RPMI7951 (cell line): Measurements from ENCODE around the gene PGAP3. TPM values are rescaled to one million over a fixed set of nuclear protein-coding genes. Genes with fewer than 3 reads are reported as not detected.

Experiments used
- DNase-seq: peaks from one replicate; pipeline ENCODE4 v3.0.0-alpha.2; 2012; ENCODE audit warnings: low read depth
- total RNA-seq: library from RNA; depleted of rRNA; stranded (reverse); fragments of >200 nt; shearing (Covaris generic); gene quantifications from 2 replicates; pipeline ENCODE4 v1.2.3, GENCODE V29; 2014

The PGAP3 gene
- total RNA-seq, 1 experiment from 2014 or later: 4.0 TPM

DNA sequence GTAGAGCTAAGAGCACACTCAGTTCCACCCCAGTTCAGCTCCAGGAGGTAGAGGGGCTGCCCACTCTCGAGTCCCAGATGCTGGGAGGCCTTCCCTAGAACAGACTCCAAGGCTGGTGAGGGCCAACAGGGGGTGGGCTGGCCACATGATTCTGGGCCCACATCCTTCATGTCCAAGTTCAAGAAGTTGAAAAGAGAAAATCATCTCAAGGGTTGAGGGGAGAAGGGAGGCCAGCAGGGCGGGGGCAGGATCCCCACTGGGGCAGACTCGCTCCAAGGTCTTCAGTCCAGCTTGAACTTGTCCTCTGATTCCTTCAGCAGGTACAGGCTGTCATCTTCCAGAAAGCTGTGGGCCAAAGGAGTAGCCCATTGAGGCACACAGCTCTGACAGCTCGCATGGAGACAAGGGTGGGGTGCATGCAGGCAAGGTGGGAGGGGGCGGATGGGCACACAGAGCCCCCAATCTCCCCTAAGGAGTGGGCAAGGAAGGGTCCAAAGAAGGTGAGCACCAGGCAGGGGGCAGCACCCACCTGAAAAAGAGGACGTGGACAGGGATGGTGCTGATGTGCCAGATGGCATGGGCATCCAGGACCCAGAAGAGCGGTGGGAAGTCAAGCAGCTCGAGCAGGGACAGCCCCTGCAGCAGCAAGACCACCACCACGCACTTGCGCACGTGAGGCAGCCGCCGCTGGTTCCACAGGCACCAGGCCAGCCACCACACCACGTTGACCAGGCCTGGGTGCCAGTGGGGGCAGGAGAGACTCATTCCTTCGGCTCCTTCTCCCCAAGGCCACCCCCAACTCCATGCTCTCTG, 15.1 kb downstream of the PGAP3 start:
- DNase-seq: no peak

DNA sequence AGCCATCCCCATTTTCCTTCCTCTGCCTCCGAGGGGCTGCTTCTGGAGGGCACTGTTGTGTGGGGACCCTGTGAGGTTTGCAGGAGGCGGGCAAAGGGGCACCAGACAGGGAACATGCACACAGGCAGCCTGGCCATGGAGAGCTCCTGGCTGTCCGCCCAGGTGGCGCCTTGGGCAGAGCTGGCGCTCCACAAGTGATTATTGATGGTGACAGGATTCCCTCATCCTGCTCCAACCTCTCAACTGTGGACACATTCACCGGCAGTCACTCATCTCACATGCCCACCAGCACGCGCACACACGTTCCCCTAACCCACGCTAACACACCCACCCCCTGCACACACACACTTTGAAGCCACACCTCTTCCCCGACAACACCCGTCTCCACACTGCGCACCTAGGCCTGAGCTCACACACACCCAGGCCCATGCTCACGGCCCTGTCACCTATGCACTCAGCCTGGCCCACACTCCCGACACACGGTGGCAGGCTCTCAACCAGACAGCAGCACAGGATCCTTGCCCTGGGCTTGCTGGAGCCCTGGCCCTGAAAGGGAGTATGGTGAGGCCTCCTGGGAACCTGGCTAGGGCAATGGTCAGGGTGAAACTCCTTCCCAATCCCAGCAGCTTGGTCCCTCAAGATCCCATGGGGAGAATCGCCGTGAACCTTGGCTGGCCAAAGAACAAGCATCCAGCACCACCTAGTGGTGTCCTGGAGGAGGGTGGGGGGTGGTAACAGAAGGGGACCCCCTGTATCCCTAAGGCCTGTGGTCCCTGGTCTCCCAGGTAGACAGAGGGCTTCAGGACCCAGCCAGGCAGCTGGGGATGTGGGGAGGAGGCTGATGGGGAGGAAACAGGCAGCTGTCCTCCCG, 16.0 kb downstream of the PGAP3 start:
- DNase-seq: peak; percentile 39

- no peak for DNase-seq
These were observed 17.1 kb downstream of the PGAP3 start for GRCh38 chr17:39670746-39671145.

DNA sequence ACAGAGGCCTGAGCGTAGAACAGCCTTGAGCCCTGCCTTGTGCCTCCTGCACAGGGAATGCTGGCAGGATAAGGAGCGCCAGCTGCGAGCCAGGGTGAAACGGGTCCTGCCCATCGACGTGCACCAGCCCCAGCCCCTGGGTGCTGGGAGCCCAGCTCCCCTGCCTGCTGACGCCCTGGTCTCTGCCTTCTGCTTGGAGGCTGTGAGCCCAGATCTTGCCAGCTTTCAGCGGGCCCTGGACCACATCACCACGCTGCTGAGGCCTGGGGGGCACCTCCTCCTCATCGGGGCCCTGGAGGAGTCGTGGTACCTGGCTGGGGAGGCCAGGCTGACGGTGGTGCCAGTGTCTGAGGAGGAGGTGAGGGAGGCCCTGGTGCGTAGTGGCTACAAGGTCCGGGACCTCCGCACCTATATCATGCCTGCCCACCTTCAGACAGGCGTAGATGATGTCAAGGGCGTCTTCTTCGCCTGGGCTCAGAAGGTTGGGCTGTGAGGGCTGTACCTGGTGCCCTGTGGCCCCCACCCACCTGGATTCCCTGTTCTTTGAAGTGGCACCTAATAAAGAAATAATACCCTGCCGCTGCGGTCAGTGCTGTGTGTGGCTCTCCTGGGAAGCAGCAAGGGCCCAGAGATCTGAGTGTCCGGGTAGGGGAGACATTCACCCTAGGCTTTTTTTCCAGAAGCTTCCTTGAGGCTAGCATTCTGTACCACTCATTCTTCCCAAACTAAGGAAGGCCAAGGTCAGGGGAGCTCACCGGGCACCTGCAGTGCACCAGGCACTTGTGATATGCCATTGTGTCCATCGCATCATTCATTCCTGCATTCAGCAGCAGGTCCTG, 17.7 kb downstream of the PGAP3 start:
- DNase-seq: no peak

DNA sequence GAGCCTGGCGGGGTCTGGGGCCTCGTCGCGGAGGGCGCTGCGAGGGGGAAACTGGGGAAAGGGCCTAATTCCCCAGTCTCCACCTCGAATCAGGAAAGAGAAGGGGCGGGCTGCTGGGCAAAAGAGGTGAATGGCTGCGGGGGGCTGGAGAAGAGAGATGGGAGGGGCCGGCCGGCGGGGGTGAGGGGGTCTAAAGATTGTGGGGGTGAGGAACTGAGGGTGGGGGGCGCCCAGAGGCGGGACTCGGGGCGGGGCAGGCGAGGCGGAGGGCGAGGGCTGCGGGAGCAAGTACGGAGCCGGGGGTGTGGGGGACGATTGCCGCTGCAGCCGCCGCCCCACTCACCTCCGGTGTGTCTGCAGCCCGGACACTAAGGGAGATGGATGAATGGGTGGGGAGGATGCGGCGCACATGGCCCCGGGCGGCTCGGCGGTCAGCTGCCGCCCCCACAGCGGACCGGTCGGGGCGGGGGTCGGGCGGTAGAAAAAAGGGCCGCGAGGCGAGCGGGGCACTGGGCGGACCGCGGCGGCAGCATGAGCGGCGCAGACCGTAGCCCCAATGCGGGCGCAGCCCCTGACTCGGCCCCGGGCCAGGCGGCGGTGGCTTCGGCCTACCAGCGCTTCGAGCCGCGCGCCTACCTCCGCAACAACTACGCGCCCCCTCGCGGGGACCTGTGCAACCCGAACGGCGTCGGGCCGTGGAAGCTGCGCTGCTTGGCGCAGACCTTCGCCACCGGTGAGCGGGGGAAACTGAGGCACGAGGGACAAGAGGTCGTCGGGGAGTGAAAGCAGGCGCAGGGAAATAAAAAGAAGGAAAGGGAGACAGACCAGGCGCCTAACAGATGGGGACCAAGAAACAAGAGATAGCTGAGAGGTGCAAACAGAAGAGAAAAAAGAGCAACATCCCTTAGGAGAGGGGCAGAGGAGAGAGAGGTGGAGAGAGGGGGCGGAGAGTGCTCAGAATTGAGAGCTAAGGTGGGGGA, 19.6 kb downstream of the PGAP3 start, which contains the start of gene PNMT:
TSS of gene PNMT (plus strand) at position 509 of the 980 bp plus-strand sequence. CDS start at position 532, 23 bp downstream.
- DNase-seq: peak; percentile 36

DNA sequence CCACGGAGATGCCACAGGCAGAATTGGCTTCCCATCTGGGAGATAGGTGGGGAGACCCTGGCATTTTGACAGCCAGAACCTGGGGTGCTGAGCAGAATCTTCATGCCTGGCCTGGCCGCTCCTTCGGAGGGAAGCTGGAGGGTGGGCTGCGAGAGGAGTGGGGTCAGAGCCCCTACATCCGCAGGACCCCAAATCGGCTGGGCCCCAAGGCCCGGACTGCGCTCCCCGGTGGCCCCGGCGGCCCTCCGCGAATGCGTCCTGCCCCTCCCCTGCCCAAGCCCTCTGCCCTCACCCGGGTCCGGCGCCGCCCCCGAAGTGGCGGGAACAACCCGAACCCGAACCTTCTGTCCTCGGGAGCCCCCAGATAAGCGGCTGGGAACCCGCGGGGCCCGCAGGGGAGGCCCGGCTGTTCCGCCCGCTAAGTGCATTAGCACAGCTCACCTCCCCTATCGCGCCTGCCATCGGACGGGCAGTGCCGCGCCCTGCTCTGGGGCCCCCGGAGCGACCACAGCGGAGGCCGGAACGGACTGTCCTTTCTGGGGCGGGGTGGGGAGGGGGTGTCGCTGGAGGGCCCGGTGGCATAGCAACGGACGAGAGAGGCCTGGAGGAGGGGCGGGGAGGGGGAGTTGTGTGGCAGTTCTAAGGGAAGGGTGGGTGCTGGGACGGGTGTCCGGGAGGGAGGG, 20.5 kb downstream of the PGAP3 start:
- no peak for DNase-seq

DNA sequence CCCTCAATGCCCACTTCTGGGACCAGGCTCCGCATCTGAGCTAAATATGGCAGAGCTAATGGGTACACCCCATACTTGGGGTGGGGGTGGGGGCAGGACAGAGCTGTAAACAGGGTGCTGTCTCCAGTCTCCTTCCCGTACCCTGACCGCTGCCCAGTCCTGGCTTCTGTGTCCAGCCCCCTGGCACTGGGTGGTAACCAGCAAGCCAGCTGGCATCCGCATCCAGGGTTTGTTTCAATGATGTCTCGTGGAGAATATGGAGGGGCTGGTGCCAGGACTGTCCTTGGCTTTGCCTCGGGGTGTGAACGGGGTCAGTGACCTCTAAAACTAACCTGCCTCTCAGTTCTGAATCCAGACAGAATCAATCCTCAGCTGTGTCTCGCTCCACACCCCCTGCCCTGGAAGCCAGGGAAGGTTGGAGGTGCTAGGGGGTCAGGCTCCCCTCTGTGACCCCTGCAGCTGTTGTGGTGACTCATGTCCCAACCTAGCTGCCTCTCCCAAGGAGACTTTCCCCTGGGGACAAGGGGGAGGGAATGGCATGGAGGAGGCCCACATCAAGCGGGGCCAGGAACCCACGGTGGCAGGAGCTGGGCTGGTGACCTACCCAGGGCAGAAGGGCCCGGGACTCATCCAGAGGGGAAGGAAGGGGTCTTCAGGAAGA, 21.1 kb downstream of the PGAP3 start:
- DNase-seq: peak; percentile 54

DNA sequence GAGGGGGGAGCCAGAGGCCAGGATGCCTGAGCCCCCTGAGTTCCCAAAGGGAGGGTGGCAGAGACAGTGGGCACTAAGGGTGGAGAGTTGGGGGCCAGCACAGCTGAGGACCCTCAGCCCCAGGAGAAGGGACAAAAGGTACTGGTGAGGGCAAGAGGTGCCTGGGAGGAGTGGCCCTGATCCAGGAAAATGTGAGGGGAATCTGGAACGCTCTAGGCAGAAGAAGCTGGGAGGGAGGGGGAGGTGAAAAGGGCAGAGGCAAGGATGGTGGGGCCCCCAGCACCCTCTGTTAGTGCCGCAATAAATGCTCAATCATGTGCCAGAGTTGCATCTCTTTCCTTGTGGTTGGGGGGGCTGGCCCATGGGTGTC, 21.6 kb downstream of the PGAP3 start:
- DNase-seq: no peak

GRCh38 chr17:39665642-39666224, 22.1 kb downstream of the PGAP3 start:
- DNase-seq: no peak

DNA sequence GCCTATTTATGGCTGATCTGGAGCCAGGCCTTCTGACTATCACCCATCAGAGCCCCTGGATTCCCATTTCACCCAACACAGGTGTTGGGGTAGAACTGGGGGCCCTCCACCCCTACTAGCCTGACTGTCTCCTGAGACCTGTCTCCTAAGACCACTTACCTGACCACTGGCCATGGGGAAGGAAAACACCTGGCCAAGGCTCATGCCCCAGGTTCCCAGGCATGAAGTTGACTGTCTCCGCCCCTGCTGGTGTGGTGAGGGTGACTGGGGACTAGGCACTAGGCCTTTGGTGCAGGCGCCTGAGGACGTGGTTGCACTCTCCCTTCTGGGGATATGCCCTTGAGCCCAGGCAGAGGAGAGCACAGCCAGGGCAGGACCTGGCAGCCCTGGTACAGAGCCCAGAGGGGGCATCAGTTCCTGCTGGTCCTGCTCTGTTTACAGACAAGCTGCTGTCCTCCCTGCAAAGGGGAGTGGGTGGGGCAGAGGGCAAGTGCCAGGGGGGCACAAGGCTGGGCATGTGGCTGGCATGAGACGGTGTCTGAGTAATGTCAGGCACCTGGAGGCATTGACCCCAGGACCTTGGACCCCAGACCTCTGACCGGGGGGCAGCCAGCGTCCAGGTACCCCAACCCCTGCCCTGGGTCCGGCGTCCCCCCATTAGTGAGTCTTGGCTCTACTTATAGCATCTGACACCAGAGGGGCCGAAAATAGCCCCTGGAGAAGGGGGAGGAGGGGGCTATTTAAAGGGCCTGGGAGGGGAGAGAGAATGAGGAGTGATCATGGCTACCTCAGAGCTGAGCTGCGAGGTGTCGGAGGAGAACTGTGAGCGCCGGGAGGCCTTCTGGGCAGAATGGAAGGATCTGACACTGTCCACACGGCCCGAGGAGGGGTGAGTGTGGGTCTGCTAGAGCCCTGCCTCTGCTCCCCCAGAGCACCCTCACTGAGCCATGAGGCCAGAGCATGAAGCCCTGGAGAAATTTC, 23.0 kb downstream of the PGAP3 start, which contains the start of gene TCAP:
TSS of gene TCAP (plus strand) at position 769 of the 981 bp plus-strand sequence. CDS start at position 780, 11 bp downstream.
- no peak for DNase-seq

GRCh38 chr17:39663688-39664580, 23.9 kb downstream of the PGAP3 start:
- DNase-seq: no peak

DNA sequence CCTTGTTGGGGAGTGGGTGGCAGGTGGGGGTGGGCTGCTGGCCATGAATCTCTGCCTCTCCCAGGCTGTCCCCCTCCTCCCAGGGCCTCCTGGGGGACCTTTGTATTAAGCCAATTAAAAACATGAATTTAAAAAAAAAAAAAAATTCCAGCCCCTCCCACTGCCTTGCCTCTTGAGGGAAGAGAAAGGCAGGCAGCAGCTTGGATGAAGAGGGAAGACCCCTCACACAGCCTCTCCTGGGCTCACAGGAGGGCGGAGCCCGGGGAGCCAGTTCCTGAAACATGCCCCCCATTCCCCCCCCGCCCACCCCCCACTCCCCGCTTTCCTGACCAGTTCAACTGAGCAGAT, 24.5 kb downstream of the PGAP3 start:
- no peak for DNase-seq

DNA sequence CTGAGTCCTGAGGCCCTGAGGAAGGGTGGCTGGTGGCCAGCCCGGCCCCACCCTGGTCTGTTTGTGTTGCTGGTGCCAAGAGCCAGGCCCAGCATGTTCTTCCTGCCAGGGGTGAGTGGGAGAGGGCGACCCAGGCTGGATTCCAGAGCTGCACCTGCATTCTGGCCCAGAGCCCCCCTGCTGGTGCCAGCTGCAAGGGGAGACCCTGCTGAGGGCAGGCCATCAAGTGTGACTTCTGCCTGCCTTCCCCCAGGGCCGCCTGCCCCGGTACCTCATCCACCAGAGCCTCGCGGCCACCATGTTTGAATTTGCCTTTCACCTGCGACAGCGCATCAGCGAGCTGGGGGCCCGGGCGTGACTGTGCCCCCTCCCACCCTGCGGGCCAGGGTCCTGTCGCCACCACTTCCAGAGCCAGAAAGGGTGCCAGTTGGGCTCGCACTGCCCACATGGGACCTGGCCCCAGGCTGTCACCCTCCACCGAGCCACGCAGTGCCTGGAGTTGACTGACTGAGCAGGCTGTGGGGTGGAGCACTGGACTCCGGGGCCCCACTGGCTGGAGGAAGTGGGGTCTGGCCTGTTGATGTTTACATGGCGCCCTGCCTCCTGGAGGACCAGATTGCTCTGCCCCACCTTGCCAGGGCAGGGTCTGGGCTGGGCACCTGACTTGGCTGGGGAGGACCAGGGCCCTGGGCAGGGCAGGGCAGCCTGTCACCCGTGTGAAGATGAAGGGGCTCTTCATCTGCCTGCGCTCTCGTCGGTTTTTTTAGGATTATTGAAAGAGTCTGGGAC, 25.1 kb downstream of the PGAP3 start:
- DNase-seq: no peak

DNA sequence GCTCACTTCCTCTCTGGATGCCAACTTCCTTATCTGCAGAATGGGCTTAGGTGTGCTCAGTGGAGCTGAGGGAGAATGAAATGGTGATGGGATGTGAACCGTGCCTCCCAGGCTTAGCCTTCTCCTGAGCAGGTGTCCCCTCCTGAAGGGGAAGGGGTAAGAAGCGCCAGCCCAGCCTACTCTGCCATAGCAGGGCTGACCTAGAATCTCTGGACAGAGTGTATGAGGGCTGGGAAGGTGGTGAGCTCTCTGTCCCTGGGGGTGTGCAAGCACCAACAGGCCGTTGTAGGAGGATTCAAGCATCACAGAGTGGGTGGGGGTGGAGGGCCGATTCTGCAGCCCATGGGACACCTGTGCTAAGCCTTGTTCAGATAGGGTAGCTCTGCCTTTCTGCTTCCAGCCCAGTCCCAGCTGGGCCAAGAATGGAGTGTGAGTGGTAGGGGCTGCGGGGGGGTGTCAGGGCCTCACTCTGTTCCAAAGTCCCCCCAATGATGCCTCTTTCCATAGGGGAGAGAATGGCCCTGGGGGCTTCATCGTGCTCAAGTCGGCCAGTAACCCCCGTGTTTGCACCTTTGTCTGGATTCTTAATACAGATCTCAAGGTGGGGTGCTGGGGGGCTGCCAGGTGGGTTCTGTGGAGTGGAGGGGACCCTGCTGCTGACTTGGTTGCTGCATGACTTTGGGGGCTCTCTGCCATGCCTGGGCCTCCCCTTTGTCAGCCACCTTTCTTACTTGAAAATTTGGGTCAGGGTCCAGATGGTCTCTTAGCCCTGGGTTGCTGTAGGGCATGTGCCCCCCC, 25.9 kb downstream of the PGAP3 start:
- no peak for DNase-seq
